ENCODE measurements around the gene KCTD17. TPM values are rescaled to one million over a fixed set of nuclear protein-coding genes. Genes with fewer than 3 reads are reported as not detected.

Gene KCTD17
- total RNA-seq, 1 donor = 25.0 TPM

DNA sequence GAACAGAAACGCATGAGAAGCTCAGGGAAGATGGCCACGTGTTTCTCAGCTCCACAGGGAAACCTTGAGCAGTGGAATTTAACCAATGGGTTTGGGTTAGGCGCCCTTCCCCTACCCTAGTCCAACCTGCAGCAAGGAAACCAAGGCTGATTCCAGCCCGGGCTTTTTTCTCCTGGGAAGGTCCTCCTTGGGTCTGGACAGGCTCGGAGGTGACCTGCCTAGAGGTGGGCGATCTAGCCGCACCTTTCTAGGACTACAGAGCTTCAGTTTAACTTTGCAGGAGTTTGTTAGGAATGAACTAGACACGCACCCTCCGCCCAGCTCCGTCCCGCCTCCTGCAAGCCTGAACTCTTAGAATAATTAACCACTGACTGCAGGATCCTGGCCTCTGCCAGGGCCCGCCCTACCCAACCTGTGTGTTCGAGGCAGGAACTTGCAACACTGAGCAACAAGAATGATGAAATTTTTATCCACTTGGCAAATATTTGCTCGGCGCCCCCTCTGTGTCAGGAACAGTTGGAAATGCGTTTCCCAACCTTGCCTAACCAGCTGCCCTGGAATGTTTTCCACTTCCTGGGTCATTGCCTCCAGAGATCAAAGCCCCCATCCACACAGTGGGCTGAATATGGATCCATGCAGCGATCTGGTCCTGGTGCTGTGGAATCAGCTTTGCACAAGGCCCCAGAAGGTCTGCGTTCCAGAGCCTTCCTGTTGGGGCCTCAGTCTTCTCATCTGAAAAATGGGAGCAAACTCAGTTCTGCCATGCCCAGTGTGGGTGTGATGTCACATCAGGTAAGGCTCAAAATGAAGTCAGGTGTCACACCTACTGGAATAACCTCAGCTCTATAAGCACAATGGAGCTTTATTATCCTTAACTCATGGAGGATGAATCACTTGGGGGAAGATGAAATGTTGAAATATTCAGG lies 18.7 kb upstream of the KCTD17 start:
- H3K4me2 ChIP-seq (ENCODE audit: insufficient read depth, low read length) = no peak overlapping the region
- H3K9me3 ChIP-seq (ENCODE audit: low read depth, low read length) = no peaks in the 10 kb centered on the region
- H3K36me3 ChIP-seq (ENCODE audit: insufficient read depth, low read length) = peaks cover 2% of the 10 kb centered on the region
- no peaks in the 10 kb centered on the region for H4K20me1 ChIP-seq (ENCODE audit: insufficient read depth, low read length)
- TF ChIP-seq, protein P1, sequence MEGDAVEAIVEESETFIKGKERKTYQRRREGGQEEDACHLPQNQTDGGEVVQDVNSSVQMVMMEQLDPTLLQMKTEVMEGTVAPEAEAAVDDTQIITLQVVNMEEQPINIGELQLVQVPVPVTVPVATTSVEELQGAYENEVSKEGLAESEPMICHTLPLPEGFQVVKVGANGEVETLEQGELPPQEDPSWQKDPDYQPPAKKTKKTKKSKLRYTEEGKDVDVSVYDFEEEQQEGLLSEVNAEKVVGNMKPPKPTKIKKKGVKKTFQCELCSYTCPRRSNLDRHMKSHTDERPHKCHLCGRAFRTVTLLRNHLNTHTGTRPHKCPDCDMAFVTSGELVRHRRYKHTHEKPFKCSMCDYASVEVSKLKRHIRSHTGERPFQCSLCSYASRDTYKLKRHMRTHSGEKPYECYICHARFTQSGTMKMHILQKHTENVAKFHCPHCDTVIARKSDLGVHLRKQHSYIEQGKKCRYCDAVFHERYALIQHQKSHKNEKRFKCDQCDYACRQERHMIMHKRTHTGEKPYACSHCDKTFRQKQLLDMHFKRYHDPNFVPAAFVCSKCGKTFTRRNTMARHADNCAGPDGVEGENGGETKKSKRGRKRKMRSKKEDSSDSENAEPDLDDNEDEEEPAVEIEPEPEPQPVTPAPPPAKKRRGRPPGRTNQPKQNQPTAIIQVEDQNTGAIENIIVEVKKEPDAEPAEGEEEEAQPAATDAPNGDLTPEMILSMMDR (IDR thresholded peaks at IDR 0.05; ENCODE audit: extremely low read depth, low read depth, low read length) = no peak
- H2AFZ ChIP-seq (ENCODE audit: low read length) = no peak overlapping the region
- DNase-seq (ENCODE audit: insufficient read length, low spot score, missing footprints) = peak; percentile 48
- no peaks in the 10 kb centered on the region for H3K79me2 ChIP-seq (ENCODE audit: insufficient read depth, low read length)
- peaks cover 8% of the 10 kb centered on the region for H3K27me3 ChIP-seq (ENCODE audit: insufficient read depth, low read length)
- H3K4me3 ChIP-seq (ENCODE audit: insufficient read depth, low read length) = no peak overlapping the region
- peaks cover 7% of the 10 kb centered on the region for H3K4me1 ChIP-seq (ENCODE audit: insufficient read depth, low read length)
- no peak overlapping the region for H3K27ac ChIP-seq (ENCODE audit: low read depth, low read length)

DNA sequence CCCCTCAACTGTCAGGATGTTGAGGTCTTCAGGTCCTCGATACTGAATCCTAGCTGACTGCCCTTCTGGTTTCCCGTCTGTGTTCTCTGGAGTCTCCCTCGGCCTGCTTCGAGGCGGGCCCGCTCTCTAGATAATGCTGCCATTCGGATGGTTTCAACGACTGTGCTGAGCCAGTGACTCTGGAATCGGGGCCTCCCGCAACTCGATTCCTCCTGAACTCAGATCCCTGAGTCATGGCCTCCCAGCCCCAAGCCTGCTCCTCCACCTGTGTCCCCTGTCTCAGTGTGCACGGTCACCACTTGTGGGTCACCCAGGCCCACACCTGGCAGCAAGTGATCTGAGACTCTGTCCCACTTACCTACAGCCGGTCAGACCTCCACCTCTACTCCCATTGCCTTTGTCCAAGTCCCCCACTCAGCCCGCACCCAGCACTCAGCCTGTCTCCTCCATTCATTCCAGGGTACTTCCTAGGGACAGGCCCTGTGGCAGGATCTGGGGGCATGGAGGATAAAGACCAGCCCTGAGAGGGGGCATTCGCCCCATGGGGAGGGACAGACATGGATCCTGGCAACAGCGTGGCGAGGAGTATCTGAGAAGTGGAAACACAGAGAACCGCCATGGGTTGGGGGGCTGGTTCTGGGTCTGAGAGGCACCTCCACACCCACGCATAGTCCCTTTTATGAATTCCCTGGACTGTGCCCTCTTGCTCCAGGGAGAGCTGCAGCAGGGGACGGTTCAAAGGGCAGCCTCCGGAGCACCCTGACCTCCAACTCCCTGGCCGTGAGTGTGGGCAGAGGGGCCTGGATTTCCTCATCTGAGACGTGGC lies 17.7 kb upstream of the KCTD17 start:
- Histone ChIP-seq H3K9me3 (ENCODE audit: low read depth, low read length) (no peaks in the 10 kb centered on the region), H2AFZ (ENCODE audit: low read length) (no peak overlapping the region), H3K36me3 (ENCODE audit: insufficient read depth, low read length) (no peaks in the 10 kb centered on the region), H3K27ac (ENCODE audit: low read depth, low read length) (no peak overlapping the region), H3K4me3 (ENCODE audit: insufficient read depth, low read length) (no peak overlapping the region), H3K79me2 (ENCODE audit: insufficient read depth, low read length) (no peaks in the 10 kb centered on the region), H3K27me3 (ENCODE audit: insufficient read depth, low read length) (peaks cover 8% of the 10 kb centered on the region), H4K20me1 (ENCODE audit: insufficient read depth, low read length) (no peaks in the 10 kb centered on the region), H3K4me2 (ENCODE audit: insufficient read depth, low read length) (no peak overlapping the region), H3K4me1 (ENCODE audit: insufficient read depth, low read length) (peaks cover 7% of the 10 kb centered on the region)
- peak; percentile 8 for DNase-seq (ENCODE audit: insufficient read length, low spot score, missing footprints)
- TF ChIP-seq, protein P1 (IDR thresholded peaks at IDR 0.05; ENCODE audit: extremely low read depth, low read depth, low read length) = no peak

DNA sequence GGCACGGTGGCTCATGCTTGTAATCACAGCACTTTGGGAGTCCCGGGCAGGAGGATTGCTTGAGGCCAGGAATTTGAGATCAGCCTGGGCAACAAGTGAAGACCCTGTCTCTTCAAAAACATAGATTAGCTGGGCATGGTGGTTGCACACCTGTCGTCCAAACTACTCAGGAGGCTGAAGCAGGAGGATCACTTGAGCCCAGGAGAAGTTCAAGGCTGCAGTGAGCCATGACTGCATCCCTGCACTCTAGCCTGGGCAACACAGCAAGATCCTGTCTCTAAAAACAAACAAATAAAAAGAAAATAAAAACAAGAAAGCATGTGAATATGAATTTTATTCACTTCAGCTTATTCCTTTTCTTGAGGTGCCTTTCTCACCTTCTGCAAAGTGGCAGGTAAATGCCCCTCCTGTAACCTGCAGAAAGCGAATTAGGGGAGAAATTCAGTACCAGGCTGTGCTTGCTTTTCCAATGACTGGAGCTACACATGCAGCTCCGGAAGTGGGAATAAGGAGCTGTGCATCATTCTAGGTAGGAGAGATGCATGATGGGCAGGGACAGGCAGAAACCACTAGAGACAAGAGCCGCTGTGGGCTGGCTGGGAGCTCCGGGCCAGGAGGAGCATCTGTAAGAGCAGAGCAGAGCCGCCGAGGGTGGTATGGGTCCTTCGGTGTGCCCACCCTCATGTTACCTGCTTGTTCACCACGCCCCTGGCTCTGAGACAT lies 14.7 kb upstream of the KCTD17 start:
- H3K27me3 ChIP-seq (ENCODE audit: insufficient read depth, low read length) = peaks cover 8% of the 10 kb centered on the region
- H3K9me3 ChIP-seq (ENCODE audit: low read depth, low read length) = no peaks in the 10 kb centered on the region
- no peak overlapping the region for H3K27ac ChIP-seq (ENCODE audit: low read depth, low read length)
- H2AFZ ChIP-seq (ENCODE audit: low read length) = no peak overlapping the region
- no peak overlapping the region for H3K4me2 ChIP-seq (ENCODE audit: insufficient read depth, low read length)
- H3K4me3 ChIP-seq (ENCODE audit: insufficient read depth, low read length) = no peak overlapping the region
- H4K20me1 ChIP-seq (ENCODE audit: insufficient read depth, low read length) = no peaks in the 10 kb centered on the region
- TF ChIP-seq, protein P1 (IDR thresholded peaks at IDR 0.05; ENCODE audit: extremely low read depth, low read depth, low read length) = no peak
- H3K79me2 ChIP-seq (ENCODE audit: insufficient read depth, low read length) = no peaks in the 10 kb centered on the region
- peak; percentile 50 for DNase-seq (ENCODE audit: insufficient read length, low spot score, missing footprints)
- H3K4me1 ChIP-seq (ENCODE audit: insufficient read depth, low read length) = peaks cover 12% of the 10 kb centered on the region
- no peaks in the 10 kb centered on the region for H3K36me3 ChIP-seq (ENCODE audit: insufficient read depth, low read length)

Measured in osteoblast (primary cell).